NCI-H510A (cell line): ENCODE results near the gene CD48.

Experiments
- DNase-seq: peaks from one replicate; lab custom pipeline; 2025; lab: John Stamatoyannopoulos, UW

Gene CD48

GRCh38 chr1:160675641-160676410 is 35.8 kb downstream of the CD48 start:
- DNase-seq: no peak

- DNase-seq: no peak
Measured at GRCh38 chr1:160674415-160674814, 37.2 kb downstream of the CD48 start.

GRCh38 chr1:160672789-160673695 is 38.6 kb downstream of the CD48 start:
- no peak for DNase-seq

- DNase-seq: no peak
Measured at GRCh38 chr1:160671603-160672517, 39.8 kb downstream of the CD48 start.

- DNase-seq: no peak
Measured at GRCh38 chr1:160670701-160671100, 40.9 kb downstream of the CD48 start.

GRCh38 chr1:160669802-160670201 is 41.8 kb downstream of the CD48 start:
- no peak for DNase-seq

GRCh38 chr1:160669276-160669675 is 42.3 kb downstream of the CD48 start:
- no peak for DNase-seq

- no peak for DNase-seq
Measured at GRCh38 chr1:160667896-160668295, 43.7 kb downstream of the CD48 start.

- no peak for DNase-seq
Measured at GRCh38 chr1:160666079-160666442, 45.6 kb downstream of the CD48 start.

- no peak for DNase-seq
Measured at GRCh38 chr1:160665330-160666078, 46.1 kb downstream of the CD48 start.

GRCh38 chr1:160664573-160665051 is 47.0 kb downstream of the CD48 start:
- no peak for DNase-seq

- no peak for DNase-seq
Measured at GRCh38 chr1:160662910-160663309, 48.7 kb downstream of the CD48 start.

- DNase-seq: no peak
Measured at GRCh38 chr1:160659566-160659965, 52.1 kb downstream of the CD48 start.

- no peak for DNase-seq
Measured at GRCh38 chr1:160658814-160659193, 52.8 kb downstream of the CD48 start.

- DNase-seq: no peak
Measured at GRCh38 chr1:160658162-160658813, 53.3 kb downstream of the CD48 start.

GRCh38 chr1:160657250-160657781 is 54.3 kb downstream of the CD48 start:
- no peak for DNase-seq

- DNase-seq: no peak
Measured at GRCh38 chr1:160656737-160657136, 54.9 kb downstream of the CD48 start.

GRCh38 chr1:160653620-160654016 is 58.0 kb downstream of the CD48 start:
- DNase-seq: no peak

GRCh38 chr1:160652924-160653619 is 58.5 kb downstream of the CD48 start:
- DNase-seq: no peak
